WTC11 (cell line): ENCODE measurements around the gene COL9A1. TPM values are rescaled to one million over a fixed set of nuclear protein-coding genes. Genes with fewer than 3 reads are reported as not detected.

Source experiments
- ATAC-seq: fragments of 200-7000 bp; cut with Tn5 transposase; 2 replicates; pipeline ENCODE4 v1.10.0; 2021; ENCODE audit warnings: mild to moderate bottlenecking, moderate library complexity
- CTCF ChIA-PET: fragments of 300-600 bp; sonication (Branson Sonifier 250); formaldehyde crosslinking; loops from one replicate; lab custom pipeline; 2021; ENCODE audit warnings: antibody characterized with exemption; lab: Charles Lee
- POLR2A ChIA-PET: fragments of 350-600 bp; sonication (Branson Sonifier 250); formaldehyde crosslinking; loops from one replicate; lab custom pipeline; 2021; ENCODE audit warnings: antibody characterized with exemption; lab: Charles Lee
- DNase-seq: peaks from one replicate; pipeline ENCODE4 v3.0.0; 2021; ENCODE audit warnings: low spot score
- H3K27ac Mint-ChIP-seq: 2 replicates; pipeline ENCODE4 v1.8.0; 2021; ENCODE audit warnings: mixed read lengths
- H3K27me3 Mint-ChIP-seq: 2 replicates; pipeline ENCODE4 v1.8.0; 2021; ENCODE audit warnings: low read depth, mild to moderate bottlenecking, moderate library complexity, mixed read lengths
- H3K36me3 Mint-ChIP-seq: 2 replicates; pipeline ENCODE4 v1.8.0; 2021; ENCODE audit warnings: mixed read lengths
- H3K4me1 Mint-ChIP-seq: 2 replicates; pipeline ENCODE4 v1.8.0; 2022; ENCODE audit warnings: mixed read lengths
- H3K4me3 Mint-ChIP-seq: 2 replicates; pipeline ENCODE4 v1.8.0; 2021; ENCODE audit warnings: mild to moderate bottlenecking, moderate library complexity, mixed read lengths
- H3K9me3 Mint-ChIP-seq: 2 replicates; pipeline ENCODE4 v1.8.0; 2021; ENCODE audit warnings: mixed read lengths
- ATF1 ChIP-seq: sonication (generic); formaldehyde crosslinking; IDR thresholded peaks from 2 replicates; pipeline ENCODE4 v1.8.1; 2023; ENCODE audit warnings: mild to moderate bottlenecking, moderate library complexity, missing genetic modification reagents
- CREB1 ChIP-seq: sonication (generic); formaldehyde crosslinking; IDR thresholded peaks from 2 replicates; pipeline ENCODE4 v1.8.0; 2023; ENCODE audit warnings: mild to moderate bottlenecking, missing genetic modification reagents
- FOXK1 ChIP-seq: sonication (generic); formaldehyde crosslinking; IDR thresholded peaks from 2 replicates; pipeline ENCODE4 v1.8.0; 2022; ENCODE audit warnings: mild to moderate bottlenecking, moderate library complexity, missing genetic modification reagents
- FOXP1 ChIP-seq: sonication (generic); formaldehyde crosslinking; IDR thresholded peaks from 2 replicates; pipeline ENCODE4 v1.8.0; 2022; ENCODE audit warnings: missing genetic modification reagents, mild to moderate bottlenecking, moderate library complexity, borderline replicate concordance
- GTF2I ChIP-seq: fragments of 250-450 bp; sonication (Bioruptor Pico); conservative IDR thresholded peaks from 2 replicates; pipeline ENCODE4 v1.4.0; 2021; ENCODE audit warnings: mild to moderate bottlenecking
- JUN ChIP-seq: sonication (generic); formaldehyde crosslinking; IDR thresholded peaks from 2 replicates; pipeline ENCODE4 v1.8.0; 2023; ENCODE audit warnings: mild to moderate bottlenecking, missing genetic modification reagents
- MYBL2 ChIP-seq: sonication (generic); formaldehyde crosslinking; IDR thresholded peaks from 2 replicates; pipeline ENCODE4 v1.8.1; 2023; ENCODE audit warnings: mild to moderate bottlenecking, moderate library complexity, missing genetic modification reagents
- NR3C1 ChIP-seq: sonication (generic); formaldehyde crosslinking; conservative IDR thresholded peaks from 2 replicates; pipeline ENCODE4 v1.8.1; 2023; ENCODE audit warnings: low read depth, mild to moderate bottlenecking, missing genetic modification reagents
- RORB ChIP-seq: fragments of 250-450 bp; sonication (Bioruptor Pico); IDR thresholded peaks from 2 replicates; pipeline ENCODE4 v1.9.0; 2021; ENCODE audit warnings: mild to moderate bottlenecking
- SP1 ChIP-seq: sonication (generic); formaldehyde crosslinking; conservative IDR thresholded peaks from 2 replicates; pipeline ENCODE4 v1.8.1; 2022; ENCODE audit warnings: missing genetic modification reagents
- TEAD1 ChIP-seq: sonication (generic); formaldehyde crosslinking; IDR thresholded peaks from 2 replicates; pipeline ENCODE4 v1.8.0; 2022; ENCODE audit warnings: mild to moderate bottlenecking, missing genetic modification reagents
- ZNF317 ChIP-seq: sonication (generic); formaldehyde crosslinking; IDR thresholded peaks from 2 replicates; pipeline ENCODE4 v1.8.1; 2023; ENCODE audit warnings: low read depth, mild to moderate bottlenecking, moderate library complexity, missing genetic modification reagents, borderline replicate concordance
- ZNF396 ChIP-seq: fragments of 250-450 bp; sonication (Bioruptor Pico); IDR thresholded peaks from 2 replicates; pipeline ENCODE4 v1.8.0; 2021; ENCODE audit warnings: mild to moderate bottlenecking, moderate library complexity, borderline replicate concordance
- total RNA-seq: library from RNA; stranded (reverse); gene quantifications from 3 replicates; pipeline ENCODE4 v1.2.3, GENCODE V29; 2021
- TF ChIP-seq, protein P1 (sequence below): fragments of 250-450 bp; sonication (Bioruptor Pico); IDR thresholded peaks from 2 replicates; pipeline ENCODE4 v1.9.0; 2021; ENCODE audit warnings: mild to moderate bottlenecking, borderline replicate concordance
- TF ChIP-seq, protein P2 (sequence below): sonication (generic); formaldehyde crosslinking; IDR thresholded peaks from 2 replicates; pipeline ENCODE4 v1.8.0; 2023; ENCODE audit warnings: missing genetic modification reagents
- TF ChIP-seq, protein P3 (sequence below): fragments of 250-450 bp; sonication (Bioruptor Pico); IDR thresholded peaks from 2 replicates; pipeline ENCODE4 v1.8.0; 2021; ENCODE audit warnings: mild to moderate bottlenecking
- TF ChIP-seq, protein P4 (sequence below): fragments of 250-450 bp; sonication (Bioruptor Pico); IDR thresholded peaks from 2 replicates; pipeline ENCODE4 v1.9.0; 2021; ENCODE audit warnings: mild to moderate bottlenecking
- TF ChIP-seq, protein P5 (sequence below): sonication (generic); formaldehyde crosslinking; conservative IDR thresholded peaks from 2 replicates; pipeline ENCODE4 v1.8.1; 2023; ENCODE audit warnings: mild to moderate bottlenecking, low read depth, missing genetic modification reagents, moderate library complexity
- TF ChIP-seq, protein P6 (sequence below): fragments of 250-450 bp; sonication (Bioruptor Pico); IDR thresholded peaks from 2 replicates; pipeline ENCODE4 v2.1.2; 2022; ENCODE audit warnings: mild to moderate bottlenecking, moderate library complexity
- TF ChIP-seq, protein P7 (sequence below): sonication (generic); formaldehyde crosslinking; IDR thresholded peaks from 2 replicates; pipeline ENCODE4 v1.8.1; 2023; ENCODE audit warnings: mild to moderate bottlenecking, moderate library complexity, missing genetic modification reagents

The COL9A1 gene
- total RNA-seq, 1 experiment from 2014 or later = 9.0 TPM

DNA sequence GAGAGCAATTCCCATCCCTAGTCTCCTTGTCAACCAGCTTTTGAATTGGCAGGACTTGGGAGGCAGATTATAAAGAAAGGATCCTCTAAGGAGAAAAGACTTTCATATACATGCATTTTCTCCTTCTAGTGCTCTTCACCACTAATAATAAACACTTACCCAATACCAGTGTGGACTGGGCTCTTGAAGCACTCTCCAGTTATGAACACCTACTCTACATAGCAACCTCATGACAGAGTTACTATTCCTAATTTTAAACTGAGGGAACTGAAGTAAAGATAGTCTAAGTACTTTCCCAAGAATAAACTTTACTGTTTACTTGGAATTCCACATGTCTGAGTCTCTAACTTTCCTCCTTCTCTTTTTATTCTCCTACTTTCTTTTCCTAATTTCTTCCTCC lies 4.8 kb downstream of the COL9A1 start (continued):
- TF ChIP-seq, protein P1, sequence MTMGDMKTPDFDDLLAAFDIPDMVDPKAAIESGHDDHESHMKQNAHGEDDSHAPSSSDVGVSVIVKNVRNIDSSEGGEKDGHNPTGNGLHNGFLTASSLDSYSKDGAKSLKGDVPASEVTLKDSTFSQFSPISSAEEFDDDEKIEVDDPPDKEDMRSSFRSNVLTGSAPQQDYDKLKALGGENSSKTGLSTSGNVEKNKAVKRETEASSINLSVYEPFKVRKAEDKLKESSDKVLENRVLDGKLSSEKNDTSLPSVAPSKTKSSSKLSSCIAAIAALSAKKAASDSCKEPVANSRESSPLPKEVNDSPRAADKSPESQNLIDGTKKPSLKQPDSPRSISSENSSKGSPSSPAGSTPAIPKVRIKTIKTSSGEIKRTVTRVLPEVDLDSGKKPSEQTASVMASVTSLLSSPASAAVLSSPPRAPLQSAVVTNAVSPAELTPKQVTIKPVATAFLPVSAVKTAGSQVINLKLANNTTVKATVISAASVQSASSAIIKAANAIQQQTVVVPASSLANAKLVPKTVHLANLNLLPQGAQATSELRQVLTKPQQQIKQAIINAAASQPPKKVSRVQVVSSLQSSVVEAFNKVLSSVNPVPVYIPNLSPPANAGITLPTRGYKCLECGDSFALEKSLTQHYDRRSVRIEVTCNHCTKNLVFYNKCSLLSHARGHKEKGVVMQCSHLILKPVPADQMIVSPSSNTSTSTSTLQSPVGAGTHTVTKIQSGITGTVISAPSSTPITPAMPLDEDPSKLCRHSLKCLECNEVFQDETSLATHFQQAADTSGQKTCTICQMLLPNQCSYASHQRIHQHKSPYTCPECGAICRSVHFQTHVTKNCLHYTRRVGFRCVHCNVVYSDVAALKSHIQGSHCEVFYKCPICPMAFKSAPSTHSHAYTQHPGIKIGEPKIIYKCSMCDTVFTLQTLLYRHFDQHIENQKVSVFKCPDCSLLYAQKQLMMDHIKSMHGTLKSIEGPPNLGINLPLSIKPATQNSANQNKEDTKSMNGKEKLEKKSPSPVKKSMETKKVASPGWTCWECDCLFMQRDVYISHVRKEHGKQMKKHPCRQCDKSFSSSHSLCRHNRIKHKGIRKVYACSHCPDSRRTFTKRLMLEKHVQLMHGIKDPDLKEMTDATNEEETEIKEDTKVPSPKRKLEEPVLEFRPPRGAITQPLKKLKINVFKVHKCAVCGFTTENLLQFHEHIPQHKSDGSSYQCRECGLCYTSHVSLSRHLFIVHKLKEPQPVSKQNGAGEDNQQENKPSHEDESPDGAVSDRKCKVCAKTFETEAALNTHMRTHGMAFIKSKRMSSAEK (CRISPR knock-in tag) = no peak
- TF ChIP-seq ZNF317 (CRISPR knock-in tag) = no peak
- no peak for TF ChIP-seq JUN (CRISPR knock-in tag)
- TF ChIP-seq ATF1 (CRISPR knock-in tag) = no peak

DNA sequence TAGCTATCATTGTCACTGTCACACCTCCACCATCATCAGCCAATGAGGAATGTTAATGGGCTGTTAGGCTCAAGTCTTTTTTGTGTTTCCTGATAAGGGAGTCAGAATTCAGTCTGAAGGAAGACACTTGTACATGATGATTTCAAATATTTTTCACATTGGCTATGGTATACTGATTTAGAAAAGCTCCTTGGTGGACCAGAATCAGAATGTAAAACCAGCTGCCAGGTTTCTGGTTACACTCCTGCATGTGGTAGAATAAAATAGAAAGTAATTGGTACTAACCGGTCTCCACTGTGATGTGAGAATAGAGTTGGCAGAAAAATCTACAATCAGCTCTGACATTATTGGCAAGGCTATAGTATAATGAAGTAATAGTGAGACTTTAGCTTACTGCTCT lies 10.7 kb downstream of the COL9A1 start:
- Mint-ChIP-seq H3K4me1 (no peaks in the 10 kb centered on the region), H3K27ac (no peak overlapping the region), H3K27me3 (no peaks in the 10 kb centered on the region), H3K36me3 (no peaks in the 10 kb centered on the region), H3K4me3 (no peak overlapping the region), H3K9me3 (no peaks in the 10 kb centered on the region)
- TF ChIP-seq, protein P2, sequence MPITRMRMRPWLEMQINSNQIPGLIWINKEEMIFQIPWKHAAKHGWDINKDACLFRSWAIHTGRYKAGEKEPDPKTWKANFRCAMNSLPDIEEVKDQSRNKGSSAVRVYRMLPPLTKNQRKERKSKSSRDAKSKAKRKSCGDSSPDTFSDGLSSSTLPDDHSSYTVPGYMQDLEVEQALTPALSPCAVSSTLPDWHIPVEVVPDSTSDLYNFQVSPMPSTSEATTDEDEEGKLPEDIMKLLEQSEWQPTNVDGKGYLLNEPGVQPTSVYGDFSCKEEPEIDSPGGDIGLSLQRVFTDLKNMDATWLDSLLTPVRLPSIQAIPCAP = no peak
- no peak for TF ChIP-seq MYBL2 (CRISPR knock-in tag)
- TF ChIP-seq GTF2I (CRISPR knock-in tag) = no peak
- TF ChIP-seq FOXP1 (CRISPR knock-in tag) = no peak
- no peak for TF ChIP-seq SP1 (CRISPR knock-in tag)
- TF ChIP-seq, protein P3, sequence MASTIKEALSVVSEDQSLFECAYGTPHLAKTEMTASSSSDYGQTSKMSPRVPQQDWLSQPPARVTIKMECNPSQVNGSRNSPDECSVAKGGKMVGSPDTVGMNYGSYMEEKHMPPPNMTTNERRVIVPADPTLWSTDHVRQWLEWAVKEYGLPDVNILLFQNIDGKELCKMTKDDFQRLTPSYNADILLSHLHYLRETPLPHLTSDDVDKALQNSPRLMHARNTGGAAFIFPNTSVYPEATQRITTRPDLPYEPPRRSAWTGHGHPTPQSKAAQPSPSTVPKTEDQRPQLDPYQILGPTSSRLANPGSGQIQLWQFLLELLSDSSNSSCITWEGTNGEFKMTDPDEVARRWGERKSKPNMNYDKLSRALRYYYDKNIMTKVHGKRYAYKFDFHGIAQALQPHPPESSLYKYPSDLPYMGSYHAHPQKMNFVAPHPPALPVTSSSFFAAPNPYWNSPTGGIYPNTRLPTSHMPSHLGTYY (CRISPR knock-in tag) = no peak
- no peak for ATAC-seq
- POLR2A ChIA-PET = no interaction called here
- CTCF ChIA-PET = interaction anchor here (0.5 to 3.0 kb wide), 4 partner anchors 16 to 294 kb away, joined by 3 to 20 read pairs (median 4); no protein-coding TSS in a partner anchor
- no peak for DNase-seq

DNA sequence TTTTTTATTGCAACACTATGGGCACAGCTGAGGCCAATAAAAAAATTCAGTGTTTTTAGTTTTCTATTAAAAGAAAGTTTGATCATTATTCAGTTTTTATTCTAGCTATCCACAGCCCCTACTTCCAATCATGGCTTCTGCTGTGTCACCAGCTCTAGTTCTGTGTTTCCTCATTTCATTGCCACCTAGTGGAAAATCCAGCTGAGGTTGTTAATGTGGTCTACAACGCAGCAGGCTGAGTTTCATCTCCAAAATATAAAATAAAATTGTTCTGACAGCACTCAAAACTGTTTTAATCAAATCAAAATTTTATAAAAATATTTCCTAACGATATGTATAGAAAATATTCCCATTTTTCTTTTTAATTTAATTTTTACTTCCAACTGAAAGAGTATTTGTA lies 13.6 kb downstream of the COL9A1 start:
- H3K9me3 Mint-ChIP-seq = no peaks in the 10 kb centered on the region
- no peak for DNase-seq
- H3K27me3 Mint-ChIP-seq = peaks cover 11% of the 10 kb centered on the region
- H3K27ac Mint-ChIP-seq = no peak overlapping the region
- ChIA-PET POLR2A (no interaction called here), CTCF (interaction anchor here (0.6 to 1.8 kb wide), 7 partner anchors 9 to 68 kb away, joined by 3 to 27 read pairs (median 3); no protein-coding TSS in a partner anchor)
- no peaks in the 10 kb centered on the region for H3K36me3 Mint-ChIP-seq
- peak; percentile 61 for ATAC-seq
- H3K4me3 Mint-ChIP-seq = no peak overlapping the region
- no peaks in the 10 kb centered on the region for H3K4me1 Mint-ChIP-seq
- TF ChIP-seq, protein P4, sequence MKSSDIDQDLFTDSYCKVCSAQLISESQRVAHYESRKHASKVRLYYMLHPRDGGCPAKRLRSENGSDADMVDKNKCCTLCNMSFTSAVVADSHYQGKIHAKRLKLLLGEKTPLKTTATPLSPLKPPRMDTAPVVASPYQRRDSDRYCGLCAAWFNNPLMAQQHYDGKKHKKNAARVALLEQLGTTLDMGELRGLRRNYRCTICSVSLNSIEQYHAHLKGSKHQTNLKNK (CRISPR knock-in tag) = no peak
- no peak for TF ChIP-seq TEAD1 (CRISPR knock-in tag)
- no peak for TF ChIP-seq RORB (CRISPR knock-in tag)
- no peak for TF ChIP-seq FOXK1
- TF ChIP-seq, protein P5, sequence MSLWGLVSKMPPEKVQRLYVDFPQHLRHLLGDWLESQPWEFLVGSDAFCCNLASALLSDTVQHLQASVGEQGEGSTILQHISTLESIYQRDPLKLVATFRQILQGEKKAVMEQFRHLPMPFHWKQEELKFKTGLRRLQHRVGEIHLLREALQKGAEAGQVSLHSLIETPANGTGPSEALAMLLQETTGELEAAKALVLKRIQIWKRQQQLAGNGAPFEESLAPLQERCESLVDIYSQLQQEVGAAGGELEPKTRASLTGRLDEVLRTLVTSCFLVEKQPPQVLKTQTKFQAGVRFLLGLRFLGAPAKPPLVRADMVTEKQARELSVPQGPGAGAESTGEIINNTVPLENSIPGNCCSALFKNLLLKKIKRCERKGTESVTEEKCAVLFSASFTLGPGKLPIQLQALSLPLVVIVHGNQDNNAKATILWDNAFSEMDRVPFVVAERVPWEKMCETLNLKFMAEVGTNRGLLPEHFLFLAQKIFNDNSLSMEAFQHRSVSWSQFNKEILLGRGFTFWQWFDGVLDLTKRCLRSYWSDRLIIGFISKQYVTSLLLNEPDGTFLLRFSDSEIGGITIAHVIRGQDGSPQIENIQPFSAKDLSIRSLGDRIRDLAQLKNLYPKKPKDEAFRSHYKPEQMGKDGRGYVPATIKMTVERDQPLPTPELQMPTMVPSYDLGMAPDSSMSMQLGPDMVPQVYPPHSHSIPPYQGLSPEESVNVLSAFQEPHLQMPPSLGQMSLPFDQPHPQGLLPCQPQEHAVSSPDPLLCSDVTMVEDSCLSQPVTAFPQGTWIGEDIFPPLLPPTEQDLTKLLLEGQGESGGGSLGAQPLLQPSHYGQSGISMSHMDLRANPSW (CRISPR knock-in tag) = no peak
- TF ChIP-seq, protein P6, sequence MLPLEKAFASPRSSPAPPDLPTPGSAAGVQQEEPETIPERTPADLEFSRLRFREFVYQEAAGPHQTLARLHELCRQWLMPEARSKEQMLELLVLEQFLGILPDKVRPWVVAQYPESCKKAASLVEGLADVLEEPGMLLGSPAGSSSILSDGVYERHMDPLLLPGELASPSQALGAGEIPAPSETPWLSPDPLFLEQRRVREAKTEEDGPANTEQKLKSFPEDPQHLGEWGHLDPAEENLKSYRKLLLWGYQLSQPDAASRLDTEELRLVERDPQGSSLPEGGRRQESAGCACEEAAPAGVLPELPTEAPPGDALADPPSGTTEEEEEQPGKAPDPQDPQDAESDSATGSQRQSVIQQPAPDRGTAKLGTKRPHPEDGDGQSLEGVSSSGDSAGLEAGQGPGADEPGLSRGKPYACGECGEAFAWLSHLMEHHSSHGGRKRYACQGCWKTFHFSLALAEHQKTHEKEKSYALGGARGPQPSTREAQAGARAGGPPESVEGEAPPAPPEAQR (CRISPR knock-in tag) = no peak
- no peak for TF ChIP-seq GTF2I (CRISPR knock-in tag)
- no peak for TF ChIP-seq CREB1 (CRISPR knock-in tag)
- no peak for TF ChIP-seq NR3C1 (CRISPR knock-in tag)
- TF ChIP-seq, protein P7, sequence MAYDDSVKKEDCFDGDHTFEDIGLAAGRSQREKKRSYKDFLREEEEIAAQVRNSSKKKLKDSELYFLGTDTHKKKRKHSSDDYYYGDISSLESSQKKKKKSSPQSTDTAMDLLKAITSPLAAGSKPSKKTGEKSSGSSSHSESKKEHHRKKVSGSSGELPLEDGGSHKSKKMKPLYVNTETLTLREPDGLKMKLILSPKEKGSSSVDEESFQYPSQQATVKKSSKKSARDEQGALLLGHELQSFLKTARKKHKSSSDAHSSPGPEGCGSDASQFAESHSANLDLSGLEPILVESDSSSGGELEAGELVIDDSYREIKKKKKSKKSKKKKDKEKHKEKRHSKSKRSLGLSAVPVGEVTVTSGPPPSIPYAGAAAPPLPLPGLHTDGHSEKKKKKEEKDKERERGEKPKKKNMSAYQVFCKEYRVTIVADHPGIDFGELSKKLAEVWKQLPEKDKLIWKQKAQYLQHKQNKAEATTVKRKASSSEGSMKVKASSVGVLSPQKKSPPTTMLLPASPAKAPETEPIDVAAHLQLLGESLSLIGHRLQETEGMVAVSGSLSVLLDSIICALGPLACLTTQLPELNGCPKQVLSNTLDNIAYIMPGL (CRISPR knock-in tag) = no peak
- no peak for TF ChIP-seq ZNF396
